Stimulated activated CD8-positive, alpha-beta memory T cell treated with anti-CD3 and anti-CD28 coated beads, Interleukin-15, amount 100 ng/mL, for 4 hours (primary cell): ENCODE measurements around the gene KSR1.
"Not testable (repeated sequence)": the region's sequence is repeated elsewhere in the genome, so short reads cannot be mapped to it uniquely, and the experiment has no call there.

Experiments used
- DNase-seq, 2 donors: peaks; one replicate each; pipeline ENCODE4 v3.0.0-alpha.2; 2020; ENCODE audit warnings: low read depth in 2 of 2

Gene KSR1

DNA sequence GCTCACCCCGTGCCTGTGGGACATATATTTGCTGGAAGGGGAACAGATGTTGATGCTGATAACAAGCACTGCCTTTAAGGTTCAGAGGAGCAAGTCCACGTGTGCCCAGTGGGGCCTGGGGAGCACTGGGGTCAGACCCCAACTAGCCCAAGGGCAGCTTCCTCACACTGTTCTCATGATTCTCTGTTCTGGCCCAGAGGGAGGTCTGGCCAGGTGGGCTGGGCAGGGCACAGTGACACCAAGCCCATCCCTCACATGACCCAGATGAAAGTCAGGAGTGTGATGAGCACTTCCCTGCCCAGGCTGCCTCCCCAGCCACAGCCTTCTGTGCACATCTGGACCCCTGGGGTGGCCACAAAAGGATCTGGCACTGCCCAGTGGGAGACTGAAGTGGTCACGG lies 29.8 kb upstream of the KSR1 start:
- DNase-seq = not testable (repeated sequence)

DNA sequence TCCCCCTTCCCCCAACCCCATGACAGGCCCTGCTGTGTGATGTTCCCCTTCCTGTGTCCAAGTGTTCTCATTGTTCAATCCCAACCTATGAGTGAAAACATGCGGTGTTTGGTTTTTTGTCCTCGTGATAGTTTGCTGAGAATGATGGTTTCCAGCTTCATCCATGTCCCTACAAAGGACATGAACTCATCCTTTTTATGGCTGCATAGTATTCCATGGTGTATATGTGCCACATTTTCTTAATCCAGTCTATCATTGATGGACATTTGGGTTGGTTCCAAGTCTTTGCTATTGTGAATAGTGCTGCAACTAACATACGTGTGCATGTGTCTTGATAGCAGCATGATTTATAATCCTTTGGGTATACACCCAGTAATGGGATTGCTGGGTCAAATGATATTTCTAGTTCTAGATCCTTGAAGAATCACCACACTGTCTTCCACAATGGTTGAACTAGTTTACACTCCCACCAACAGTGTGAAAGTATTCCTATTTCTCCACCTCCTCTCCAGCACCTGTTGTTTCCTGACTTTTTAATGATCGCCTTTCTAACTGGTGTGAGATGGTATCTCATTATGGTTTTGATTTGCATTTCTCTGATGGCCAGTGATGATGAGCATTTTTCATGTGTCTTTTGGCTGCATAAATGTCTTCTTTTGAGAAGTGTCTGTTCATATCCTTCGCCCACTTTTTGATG lies 28.9 kb upstream of the KSR1 start:
- not testable (repeated sequence) for DNase-seq

DNA sequence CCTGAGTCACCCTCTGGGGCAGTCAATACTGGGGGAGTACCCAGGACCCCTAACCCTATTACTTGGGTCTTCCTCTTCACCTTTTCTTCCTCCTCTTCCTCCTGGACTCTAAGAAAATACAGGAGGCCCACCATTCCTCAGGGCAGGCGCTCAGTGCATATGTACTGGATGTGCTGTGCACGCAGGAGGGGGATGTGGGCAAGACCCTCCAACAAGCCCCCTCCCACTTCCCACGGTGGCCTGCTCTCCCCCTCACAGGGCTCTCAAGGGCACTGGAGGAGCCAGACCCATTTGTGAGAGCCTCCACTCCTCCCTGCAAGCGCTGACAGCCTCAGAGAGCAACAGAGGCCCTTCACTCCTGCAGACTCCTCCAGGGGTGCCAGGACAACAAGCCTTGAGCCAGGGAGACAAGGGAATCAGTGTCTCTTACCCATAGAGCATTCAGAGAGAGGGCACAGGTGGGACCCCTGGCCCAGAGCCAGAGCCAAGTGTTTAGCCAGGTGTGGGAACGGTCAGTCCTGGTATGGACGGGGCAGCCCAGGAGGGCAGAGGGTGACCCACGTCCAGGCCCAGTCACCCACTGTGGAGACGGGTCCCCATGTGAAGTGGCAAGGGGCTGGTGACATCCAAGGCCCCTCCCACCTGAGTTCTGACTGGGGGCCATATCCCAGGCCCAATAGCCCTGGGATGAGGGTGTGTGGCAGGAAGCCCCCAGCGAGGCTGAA lies 27.3 kb upstream of the KSR1 start:
- no peak for DNase-seq

DNA sequence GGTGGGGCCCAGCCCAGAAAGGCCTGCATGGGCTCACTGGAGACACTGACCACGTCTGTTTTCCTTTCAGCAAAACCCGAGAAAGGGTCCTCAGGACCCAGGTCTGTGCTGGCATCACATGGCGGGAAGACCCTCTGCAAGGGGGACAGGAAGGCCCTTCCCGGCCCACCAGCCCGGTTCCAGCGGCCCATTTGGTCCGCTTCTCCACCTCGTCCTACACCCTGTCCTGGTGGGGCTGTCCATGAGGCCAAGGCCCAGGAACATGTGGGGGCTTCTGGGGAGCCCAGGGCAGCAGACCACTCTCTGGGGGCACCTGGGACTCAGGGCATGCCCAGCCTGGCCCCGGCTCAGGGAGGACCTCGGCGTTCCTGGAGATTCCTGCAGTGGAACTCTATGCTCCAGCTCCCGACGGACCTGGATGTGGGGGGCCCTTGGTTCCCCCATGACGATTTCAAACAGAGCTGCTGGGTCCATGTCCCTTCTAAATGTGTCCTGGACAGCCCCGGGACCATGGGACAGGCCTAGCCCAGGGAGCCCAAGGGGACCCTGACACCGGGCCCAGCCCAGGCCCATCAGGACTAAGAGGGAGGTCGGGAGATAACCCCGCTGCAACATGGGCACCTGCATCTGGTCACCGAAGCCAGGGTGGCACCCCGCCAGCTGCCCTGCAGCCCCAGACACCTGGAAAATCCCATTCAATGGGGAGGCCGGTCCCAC lies 26.4 kb upstream of the KSR1 start:
- no peak for DNase-seq

DNA sequence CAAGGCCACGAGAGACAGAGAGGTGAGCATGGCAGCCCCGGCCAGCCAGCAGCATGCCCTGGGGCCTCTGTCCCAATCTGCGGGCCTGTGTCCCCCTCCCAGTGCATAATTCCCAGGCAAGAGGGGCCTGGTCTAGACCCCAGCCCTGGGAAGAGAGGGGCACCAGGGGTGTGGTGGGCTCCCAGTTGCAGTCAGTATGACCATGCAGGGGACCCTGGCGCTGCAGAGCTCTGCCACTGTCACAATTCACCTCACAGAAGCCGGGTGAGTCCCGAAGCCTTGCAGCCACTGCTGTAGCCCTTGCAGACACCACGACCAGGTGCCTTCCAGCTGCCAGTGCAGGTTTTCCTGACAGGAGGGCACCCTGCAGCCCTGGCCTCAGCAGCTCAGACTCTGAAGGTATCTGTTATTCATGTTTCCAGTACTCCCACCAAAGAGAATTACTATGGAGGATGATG lies 25.8 kb upstream of the KSR1 start:
- no peak for DNase-seq

DNA sequence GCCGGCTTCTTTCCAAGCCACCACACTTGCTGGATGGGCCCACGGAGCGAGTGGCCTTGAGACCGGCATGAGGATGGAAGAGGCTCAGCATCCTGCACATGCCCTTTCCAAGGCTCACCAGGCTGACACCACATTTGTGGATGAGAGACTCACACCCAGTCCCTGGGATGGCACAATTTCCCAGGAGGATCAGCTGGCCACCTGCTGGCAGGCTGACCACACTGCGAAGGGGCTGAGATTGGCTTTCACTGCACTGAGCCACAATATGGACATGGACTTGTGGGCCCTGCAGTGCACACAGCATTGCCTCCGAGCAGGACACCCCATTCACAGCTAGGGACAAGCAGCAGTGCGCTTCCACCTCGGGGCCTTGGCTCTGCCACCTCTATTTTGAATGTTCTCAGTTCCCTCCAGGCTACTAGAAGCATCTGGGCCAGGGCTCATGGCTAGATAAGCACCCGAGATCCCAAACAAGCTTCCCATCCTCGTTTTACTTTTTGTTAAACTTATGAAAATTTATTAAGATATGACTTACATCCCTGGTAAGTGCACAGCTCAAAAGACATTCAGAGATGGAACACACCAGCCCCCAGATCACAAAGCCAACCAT lies 25.3 kb upstream of the KSR1 start:
- no peak for DNase-seq

DNA sequence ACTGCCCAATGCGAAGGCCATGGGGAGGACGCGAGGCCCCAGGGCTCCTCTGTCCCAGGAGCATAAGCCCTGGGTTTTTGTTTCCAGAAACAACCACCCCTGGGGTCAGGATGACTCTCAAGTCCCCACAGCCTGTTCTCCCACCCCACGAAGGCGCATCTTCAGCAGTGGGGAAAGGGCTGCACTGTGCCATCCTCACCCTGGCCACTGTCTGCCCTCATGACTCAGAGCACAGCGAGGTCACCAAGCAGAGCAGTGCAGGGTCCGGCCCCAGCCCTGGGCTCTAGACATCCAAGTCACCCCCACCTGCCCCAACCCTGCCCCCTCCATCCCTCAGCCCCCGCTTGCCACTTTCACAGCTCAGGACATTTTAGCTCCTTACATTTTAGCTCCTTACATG lies 22.7 kb upstream of the KSR1 start:
- no peak for DNase-seq

DNA sequence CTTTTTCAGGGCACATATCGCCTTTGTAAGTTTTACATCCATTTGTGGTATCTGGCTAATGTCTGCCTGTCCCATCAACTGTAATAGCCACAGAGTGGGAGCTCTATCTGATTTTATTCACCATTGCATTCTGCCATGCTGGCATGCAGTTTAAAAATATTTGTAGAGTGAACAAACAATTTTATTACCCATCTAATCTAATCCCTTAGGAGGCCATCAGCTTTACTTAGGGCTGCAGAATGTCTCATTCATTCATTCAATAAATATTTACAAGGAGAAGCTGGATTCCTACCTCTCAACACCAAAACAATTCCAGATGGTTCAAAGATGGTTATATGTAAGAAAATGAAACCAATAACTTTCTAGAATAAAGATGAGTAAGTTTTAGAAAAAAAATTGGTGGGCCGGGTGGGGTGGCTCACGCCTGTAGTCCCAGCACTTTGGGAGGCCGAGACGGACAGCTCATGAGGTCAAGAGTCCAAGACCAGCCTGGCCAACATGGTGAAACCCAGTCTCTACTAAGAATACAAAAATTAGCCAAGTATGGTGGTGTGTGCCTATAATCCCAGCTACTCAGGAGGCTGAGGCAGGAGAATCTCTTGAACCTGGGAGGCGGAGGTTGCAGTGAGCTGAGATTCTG lies 20.7 kb upstream of the KSR1 start:
- DNase-seq = not testable (repeated sequence)

DNA sequence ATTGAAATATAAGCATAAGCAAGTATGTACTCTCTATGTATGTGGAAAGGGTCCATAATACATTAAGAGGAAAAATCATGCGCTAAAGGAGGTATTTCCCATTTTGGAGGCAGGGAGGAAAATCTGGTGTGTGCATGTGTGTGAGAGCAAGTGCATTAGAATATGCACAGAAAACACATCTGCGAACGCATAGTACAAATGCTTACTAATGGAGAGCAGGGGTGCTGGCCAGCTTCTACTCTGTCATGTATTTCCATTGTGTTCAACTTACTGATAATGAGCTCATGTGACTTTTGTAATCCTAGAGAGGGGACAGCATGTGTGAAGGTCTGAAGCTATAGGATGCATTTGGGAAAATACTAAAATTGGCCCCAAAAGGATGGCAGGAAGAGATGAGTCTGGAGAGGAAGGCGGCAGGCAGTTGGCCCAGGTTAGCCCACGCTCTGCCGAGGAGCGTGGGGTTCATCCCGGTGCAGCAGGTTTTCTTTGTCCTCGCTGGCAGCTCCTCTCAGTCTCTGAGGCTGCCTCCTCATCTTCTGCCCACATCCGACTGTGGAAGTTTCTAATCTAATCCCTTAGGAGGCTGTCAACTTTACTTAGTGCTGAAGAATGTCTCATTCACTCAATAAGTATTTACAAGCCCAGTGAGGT lies 17.8 kb upstream of the KSR1 start:
- DNase-seq = no peak

DNA sequence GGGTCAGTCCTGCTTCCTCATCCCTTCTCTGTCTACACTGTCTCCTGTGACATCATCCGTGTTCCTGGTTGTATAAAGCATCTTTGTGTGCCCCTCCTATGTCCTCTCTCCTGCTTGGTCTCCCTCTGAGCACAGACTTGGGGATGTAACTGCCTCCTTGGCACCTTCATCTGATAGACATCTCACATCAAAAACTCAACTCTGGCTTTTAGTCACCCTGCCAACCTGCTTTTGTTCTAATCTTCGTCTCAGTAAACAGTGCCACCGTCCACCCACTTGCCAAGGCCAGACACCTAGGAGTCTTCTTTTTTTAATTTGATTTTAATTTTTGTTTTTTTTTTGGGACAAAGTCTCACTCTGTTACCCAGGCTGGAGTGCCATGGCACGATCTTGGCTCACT lies 16.9 kb upstream of the KSR1 start:
- DNase-seq = no peak

DNA sequence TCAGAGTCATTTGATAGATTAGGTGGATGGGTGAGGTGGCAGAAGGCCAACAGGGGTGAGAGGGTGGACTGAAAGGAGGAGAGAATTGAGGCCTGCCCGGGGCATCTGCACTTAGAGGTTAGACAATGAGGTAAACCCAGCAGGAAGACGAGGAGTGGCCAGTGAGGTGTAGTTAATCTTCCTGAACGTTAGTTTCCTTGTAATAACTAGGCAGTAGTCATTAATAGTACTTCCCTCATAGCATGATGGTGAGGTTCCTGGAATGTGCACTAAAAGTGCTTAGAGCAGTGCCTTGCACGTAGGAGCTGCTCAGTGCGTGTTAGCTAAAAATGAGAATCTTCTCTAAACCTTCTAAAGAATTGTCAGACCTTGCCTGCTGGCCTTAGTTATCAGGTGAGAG lies 13.5 kb upstream of the KSR1 start:
- no peak for DNase-seq

DNA sequence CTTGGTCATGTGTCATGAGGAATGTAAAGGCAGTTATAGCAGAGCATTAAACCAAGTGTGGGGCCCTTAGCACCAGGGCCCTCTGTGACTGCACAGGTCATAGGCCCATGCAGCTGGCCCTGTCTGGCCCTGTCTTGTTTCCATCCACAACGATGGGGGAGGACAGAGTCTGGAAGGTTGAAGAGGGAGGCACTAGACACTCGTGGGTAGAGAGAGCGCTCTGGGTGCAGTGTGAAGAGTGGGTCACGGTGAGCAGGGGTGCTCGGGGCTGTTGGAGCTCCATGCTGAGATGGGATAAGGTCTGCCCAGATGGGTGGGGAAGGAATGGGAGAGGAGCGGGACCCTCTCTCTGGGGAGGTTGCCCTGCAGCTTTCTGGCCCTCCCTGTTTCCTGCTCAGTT lies 12.8 kb upstream of the KSR1 start:
- no peak for DNase-seq

DNA sequence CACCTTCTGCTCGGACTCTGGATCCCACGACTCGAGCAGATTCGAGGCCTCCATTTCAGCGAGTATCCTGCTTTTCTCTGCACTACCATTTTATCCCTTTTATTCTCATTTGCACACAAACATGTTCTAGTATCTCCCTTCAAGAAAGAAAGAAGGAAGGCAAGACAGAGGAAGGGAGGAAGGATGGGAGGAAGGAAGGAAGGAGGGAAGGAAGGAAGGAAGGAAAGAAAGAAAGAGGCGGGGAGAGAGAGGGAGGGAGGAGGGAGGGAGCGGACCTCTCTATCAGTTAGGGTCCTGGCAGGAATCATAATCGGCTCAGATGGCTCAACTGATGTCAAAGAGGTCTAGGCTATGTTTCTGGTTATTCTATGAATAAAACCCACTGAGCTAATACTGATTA lies 10.3 kb upstream of the KSR1 start:
- no peak for DNase-seq

DNA sequence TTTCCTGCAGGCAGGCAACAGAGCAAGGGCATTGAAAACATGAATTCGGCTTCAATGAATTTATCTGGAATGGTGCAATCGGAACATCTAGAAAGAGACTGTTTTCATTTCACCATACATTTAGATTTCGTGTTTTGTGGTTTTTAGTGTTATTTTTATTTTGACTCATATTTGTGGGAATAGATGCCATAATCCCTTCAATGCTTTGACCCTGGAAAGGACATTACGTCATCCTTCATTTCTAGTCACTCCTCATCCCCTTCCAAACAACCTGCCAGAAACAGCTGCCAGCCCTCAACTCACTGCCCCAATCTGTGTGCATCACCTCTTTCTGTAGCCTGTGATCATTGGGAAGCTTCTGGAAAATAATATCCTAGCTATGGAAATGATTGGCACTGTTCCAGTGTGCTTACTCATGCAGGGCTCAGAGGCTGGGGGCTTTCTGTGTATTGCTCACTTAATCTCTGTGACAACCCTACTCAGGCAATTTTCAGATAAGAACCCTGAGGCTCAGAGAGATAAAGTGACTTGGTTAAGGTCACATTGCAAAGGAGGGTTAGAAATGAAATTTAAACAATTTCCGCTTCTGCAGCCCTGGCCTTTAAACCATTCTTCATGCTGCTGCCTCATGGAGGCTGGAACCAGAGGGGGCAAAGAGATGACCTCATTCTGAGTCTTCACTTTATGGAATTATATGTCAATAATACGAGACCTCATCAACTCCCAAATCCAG lies 9.5 kb upstream of the KSR1 start:
- no peak for DNase-seq

DNA sequence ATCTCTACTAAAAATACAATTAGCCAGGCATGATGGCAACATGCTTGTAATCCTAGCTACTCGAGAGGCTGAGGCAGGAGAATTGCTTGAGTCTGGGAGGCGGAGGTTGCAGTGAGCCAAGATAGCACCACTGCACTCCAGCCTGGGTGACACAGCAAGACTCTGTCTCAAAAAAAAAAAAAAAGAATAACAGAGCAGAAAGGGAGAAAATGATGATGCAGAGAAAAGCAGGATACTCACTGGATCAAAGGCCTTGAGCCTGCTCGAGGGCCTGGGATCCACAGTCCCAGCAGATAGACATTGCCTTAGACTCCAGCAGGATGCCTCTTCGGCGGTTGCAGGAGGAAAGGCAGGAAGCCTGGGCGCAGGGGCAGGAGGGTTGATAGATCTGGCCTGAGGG lies 7.7 kb upstream of the KSR1 start:
- not testable (repeated sequence) for DNase-seq

DNA sequence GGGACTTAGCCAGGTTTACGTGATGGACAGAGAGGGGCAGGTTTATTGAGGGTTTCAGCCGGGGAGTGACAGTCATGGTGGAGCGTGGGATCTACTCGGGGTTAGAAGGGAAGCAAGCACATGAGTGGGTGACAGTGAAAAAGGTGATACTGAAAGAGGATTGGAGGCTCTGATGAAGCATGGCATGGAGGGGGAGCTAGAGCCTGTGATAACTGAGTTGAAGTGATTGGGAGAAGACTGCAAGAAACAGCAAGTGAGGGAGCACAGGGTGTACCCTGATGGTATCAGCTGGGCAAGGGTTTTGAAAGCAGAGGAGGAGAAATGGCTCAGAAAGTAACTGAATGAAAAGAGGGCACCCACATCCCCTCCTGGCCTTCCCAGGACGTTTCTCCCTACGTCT lies 6.7 kb upstream of the KSR1 start:
- DNase-seq = no peak

DNA sequence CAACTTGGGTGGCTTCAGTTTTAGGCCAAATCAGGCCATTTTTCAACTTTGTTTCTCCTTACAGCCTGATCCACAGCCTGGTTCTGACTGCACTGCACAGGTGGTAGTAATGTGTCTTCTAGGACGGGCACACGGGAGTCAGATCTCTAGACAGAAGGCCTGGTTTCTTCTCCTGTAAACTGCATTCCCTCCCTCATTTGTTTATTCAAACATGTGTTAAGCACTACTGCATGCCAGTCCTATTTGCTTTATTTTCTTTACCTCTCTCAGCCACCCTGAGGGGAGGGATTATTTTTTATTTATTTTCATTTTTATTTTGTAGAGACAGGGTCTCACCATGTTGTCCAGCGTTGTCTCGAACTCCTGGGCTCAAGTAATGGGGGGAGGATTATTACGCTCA lies 6.3 kb upstream of the KSR1 start:
- no peak for DNase-seq

DNA sequence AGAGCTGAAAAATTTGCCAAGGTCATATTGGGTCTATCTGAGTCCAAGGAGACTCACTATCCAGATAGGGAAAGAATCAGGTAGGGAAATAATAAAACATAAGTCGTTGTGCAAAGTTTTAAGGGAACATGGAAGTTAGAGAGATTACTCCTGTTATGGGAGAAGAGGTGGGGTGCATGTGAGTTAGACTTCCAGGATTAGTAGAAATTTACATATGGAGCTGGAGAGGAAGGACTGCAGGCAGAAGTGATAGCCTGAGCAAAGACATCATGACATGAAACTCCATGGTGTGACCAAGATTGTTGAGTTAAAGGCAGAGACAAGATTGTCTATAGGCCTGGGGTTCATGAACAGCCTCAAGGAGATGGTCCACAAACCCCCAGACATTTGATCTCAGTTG lies 5.8 kb upstream of the KSR1 start:
- no peak for DNase-seq

DNA sequence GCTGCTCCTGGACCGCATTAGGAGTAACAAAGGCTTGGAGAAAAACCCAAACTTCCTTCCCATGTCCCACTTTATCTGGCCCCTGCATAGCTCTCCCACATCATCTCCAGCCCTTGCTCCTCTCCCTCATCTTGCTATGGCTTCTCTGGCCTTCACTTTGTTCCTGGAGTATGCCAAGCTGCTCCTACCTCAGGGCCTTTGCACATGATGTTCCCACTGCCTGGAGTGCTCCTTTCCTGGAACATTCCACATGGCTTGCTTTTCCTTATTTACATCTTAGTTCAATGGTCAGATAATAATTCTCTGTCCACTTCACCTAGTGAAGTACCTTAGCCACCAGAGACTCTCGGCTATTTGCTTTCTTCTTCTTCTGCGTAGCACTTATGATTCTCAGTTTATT lies 4.3 kb upstream of the KSR1 start:
- no peak for DNase-seq

DNA sequence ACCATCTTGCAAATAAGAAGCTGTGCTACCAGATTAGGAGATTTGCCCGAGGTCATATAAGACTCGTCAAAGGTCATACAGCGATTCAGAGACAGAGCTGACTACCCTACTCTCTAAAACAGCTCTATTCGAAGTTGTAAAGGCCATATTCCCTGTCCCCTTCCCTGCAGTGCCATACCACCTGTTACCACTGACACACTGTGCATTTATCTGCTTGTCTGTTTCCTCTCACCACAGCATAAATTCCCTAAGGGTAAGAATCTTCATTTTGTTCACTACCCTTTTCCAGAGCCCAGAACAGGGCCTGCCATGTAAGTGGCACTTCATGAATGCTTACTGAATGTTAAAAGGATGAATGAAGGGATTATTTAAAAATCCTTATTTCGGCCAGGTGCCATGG lies 3.4 kb upstream of the KSR1 start:
- DNase-seq = no peak

DNA sequence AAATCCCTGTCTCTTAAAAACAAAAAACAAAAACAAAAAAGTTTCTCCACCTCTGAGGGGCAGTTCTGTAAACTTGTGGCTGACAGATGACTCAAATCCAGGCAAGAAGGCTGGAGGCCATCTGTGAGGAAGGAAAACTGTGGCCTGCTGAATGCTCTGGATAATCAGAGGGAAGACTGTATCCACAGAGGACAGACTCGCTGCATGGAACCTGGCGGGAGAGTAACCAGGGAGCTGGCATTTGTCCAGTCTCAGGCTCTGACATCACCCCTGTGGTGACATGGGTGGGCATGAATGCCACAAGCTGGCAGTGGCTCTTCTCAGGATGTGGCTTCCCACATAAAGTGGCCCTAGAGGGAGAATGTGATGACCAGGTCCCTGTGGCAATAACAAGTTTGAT lies 2.8 kb upstream of the KSR1 start:
- DNase-seq = no peak
